Measurements from ENCODE around the gene HOTAIR.

Gene HOTAIR

GRCh38 chr12:54011665-54012532, 37.1 kb upstream of the HOTAIR start:
- DNase-seq (ENCODE audit: low spot score) = no peak

- DNase-seq (ENCODE audit: low spot score) = no peak
Observed at GRCh38 chr12:54010972-54011664, 36.4 kb upstream of the HOTAIR start.

- DNase-seq (ENCODE audit: low spot score) = no peak
Observed at GRCh38 chr12:54010053-54010971, 35.6 kb upstream of the HOTAIR start.

- DNase-seq (ENCODE audit: low spot score) = no peak
Observed at GRCh38 chr12:54009171-54010052, 34.7 kb upstream of the HOTAIR start.

- no peak for DNase-seq (ENCODE audit: low spot score)
Observed at GRCh38 chr12:54008260-54008552, 33.5 kb upstream of the HOTAIR start.

GRCh38 chr12:54007538-54008259, 32.9 kb upstream of the HOTAIR start:
- DNase-seq (ENCODE audit: low spot score) = no peak

- no peak for DNase-seq (ENCODE audit: low spot score)
Observed at GRCh38 chr12:54006559-54007220, 31.9 kb upstream of the HOTAIR start.

- DNase-seq (ENCODE audit: low spot score) = peak; percentile 88
Observed at GRCh38 chr12:54005853-54006558, 31.3 kb upstream of the HOTAIR start.

GRCh38 chr12:54005531-54005852, 30.7 kb upstream of the HOTAIR start:
- no peak for DNase-seq (ENCODE audit: low spot score)

- DNase-seq (ENCODE audit: low spot score) = no peak
Observed at GRCh38 chr12:54004841-54005530, 30.2 kb upstream of the HOTAIR start.

GRCh38 chr12:54004063-54004840, 29.5 kb upstream of the HOTAIR start:
- no peak for DNase-seq (ENCODE audit: low spot score)

GRCh38 chr12:54003625-54004024, 28.9 kb upstream of the HOTAIR start:
- no peak for DNase-seq (ENCODE audit: low spot score)

GRCh38 chr12:54002915-54003389, 28.2 kb upstream of the HOTAIR start:
- DNase-seq (ENCODE audit: low spot score) = no peak

GRCh38 chr12:54002278-54002914, 27.6 kb upstream of the HOTAIR start:
- DNase-seq (ENCODE audit: low spot score) = no peak

- DNase-seq (ENCODE audit: low spot score) = no peak
Observed at GRCh38 chr12:54001283-54002187, 26.8 kb upstream of the HOTAIR start.

Measured in NAMALWA (cell line).